SK-N-SH (cell line): Measurements from ENCODE around the gene SPOCK1. TPM values are rescaled to one million over a fixed set of nuclear protein-coding genes. Genes with fewer than 3 reads are reported as not detected.

Source experiments
- CTCF ChIA-PET: fragments of 300-600, 350-600 bp; formaldehyde crosslinking; extraction: SDS; loops from one replicate; lab custom pipeline; 2021; lab: Yijun Ruan, JAX
- POLR2A ChIA-PET: fragments of 350-600 bp; sonication (Branson Sonifier 250); formaldehyde crosslinking; extraction: SDS; loops from one replicate; lab custom pipeline; 2020; ENCODE audit warnings: antibody characterized with exemption, inconsistent platforms; lab: Yijun Ruan, JAX
- DNase-seq: peaks from one replicate; pipeline ENCODE4 v3.0.0; 2012
- H2AFZ ChIP-seq: fragments of 200-600 bp; sonication (generic); 2 replicates; pipeline ENCODE4 v1.8.1; 2016; ENCODE audit warnings: antibody characterized with exemption, mild to moderate bottlenecking, low read depth
- H3F3A ChIP-seq: fragments of 200-600 bp; sonication (generic); replicated peaks from 2 replicates; pipeline ENCODE3; 2016; ENCODE audit warnings: antibody characterized with exemption, mild to moderate bottlenecking; ENCODE audit not compliant: insufficient read depth
- H3K27ac ChIP-seq, 2 experiments: fragments of 200-500 bp in 1 of 2; fragments of 200-600 bp in 1 of 2; sonication (Bioruptor generic) in 1 of 2; sonication (generic), shearing (Covaris generic) in 1 of 2; 2 replicates each; pipeline versions ENCODE4 v1.5.1 to v1.6.1; 2014 to 2016; ENCODE audit warnings: low read depth in 2 of 2, inconsistent platforms in 1 of 2, low read length in 1 of 2, mild to moderate bottlenecking in 1 of 2, mixed read lengths in 1 of 2
- H3K27me3 ChIP-seq: fragments of 200-600 bp; sonication (generic), shearing (Covaris generic); 2 replicates; pipeline ENCODE4 v1.6.1; 2016; ENCODE audit warnings: mixed run types; ENCODE audit not compliant: insufficient read depth
- H3K36me3 ChIP-seq, 2 experiments: fragments of 200-500 bp in 1 of 2; fragments of 200-600 bp in 1 of 2; sonication (Bioruptor generic) in 1 of 2; sonication (generic) in 1 of 2; replicated peaks in 1 of 2; 2 replicates each; pipeline versions ENCODE3 to v1.5.1; 2014 to 2016; ENCODE audit warnings: low read length in 1 of 2, mild to moderate bottlenecking in 1 of 2; ENCODE audit not compliant: insufficient read depth in 2 of 2, control insufficient read depth in 1 of 2
- H3K4me1 ChIP-seq, 2 experiments: fragments of 200-500 bp in 1 of 2; fragments of 200-600 bp in 1 of 2; sonication (Bioruptor generic) in 1 of 2; sonication (generic), shearing (Covaris generic) in 1 of 2; 2 replicates each; pipeline versions ENCODE4 v1.5.1 to v1.6.1; 2014 to 2016; ENCODE audit warnings: low read depth in 1 of 2, low read length in 1 of 2, mixed run types in 1 of 2; ENCODE audit not compliant: insufficient read depth in 2 of 2, control insufficient read depth in 1 of 2
- H3K4me2 ChIP-seq: fragments of 200-600 bp; sonication (generic), shearing (Covaris generic); 2 replicates; pipeline ENCODE4 v1.6.1; 2017; ENCODE audit warnings: mixed run types
- H3K4me3 ChIP-seq, 2 experiments: fragments of 200-500 bp in 1 of 2; fragments of 200-600 bp in 1 of 2; sonication (Bioruptor generic) in 1 of 2; sonication (generic), shearing (Covaris generic) in 1 of 2; 2 replicates each; pipeline versions ENCODE4 v1.5.1 to v1.8.1; 2014 to 2016; ENCODE audit warnings: low read depth in 2 of 2, inconsistent platforms in 1 of 2, low read length in 1 of 2, mild to moderate bottlenecking in 1 of 2, mixed read lengths in 1 of 2, moderate library complexity in 1 of 2
- H3K79me2 ChIP-seq: fragments of 200-600 bp; sonication (generic); 2 replicates; pipeline ENCODE4 v1.8.1; 2017; ENCODE audit warnings: mild to moderate bottlenecking; ENCODE audit not compliant: insufficient read depth
- H3K9ac ChIP-seq: fragments of 200-600 bp; sonication (generic); 2 replicates; pipeline ENCODE4 v1.6.1; 2017; ENCODE audit warnings: mixed run types
- H3K9me2 ChIP-seq: fragments of 200-600 bp; sonication (generic); 2 replicates; pipeline ENCODE4 v1.6.1; 2017; ENCODE audit warnings: mixed run types
- H3K9me3 ChIP-seq: fragments of 200-600 bp; sonication (generic); 2 replicates; pipeline ENCODE4 v1.6.1; 2017; ENCODE audit warnings: mixed run types, mild to moderate bottlenecking, moderate library complexity
- H4K20me1 ChIP-seq: fragments of 200-600 bp; sonication (generic); 2 replicates; pipeline ENCODE4 v1.6.1; 2017; ENCODE audit warnings: mild to moderate bottlenecking, mixed run types; ENCODE audit not compliant: insufficient read depth
- CTCF ChIP-seq: fragments of 200-600 bp; sonication (generic); IDR thresholded peaks from 2 replicates; pipeline ENCODE4 v1.6.1; 2017; ENCODE audit warnings: antibody characterized with exemption, mild to moderate bottlenecking, moderate library complexity
- EZH2phosphoT487 ChIP-seq: fragments of 200-600 bp; sonication (generic); IDR thresholded peaks from 2 replicates; pipeline ENCODE4 v1.6.1; 2017; ENCODE audit warnings: low read depth, mixed run types, mild to moderate bottlenecking, antibody characterized with exemption, moderate library complexity, borderline replicate concordance
- GATA2 ChIP-seq: sonication (generic); formaldehyde crosslinking; IDR thresholded peaks from 2 replicates; pipeline ENCODE4 v1.5.0; 2020; ENCODE audit warnings: mild to moderate bottlenecking, missing genetic modification reagents
- IRF3 ChIP-seq: fragments of 150-350 bp; IDR thresholded peaks from 2 replicates; pipeline ENCODE4 v1.6.1; 2016; ENCODE audit warnings: mild to moderate bottlenecking, low read depth, low read length
- MEF2A ChIP-seq: IDR thresholded peaks from 2 replicates; pipeline ENCODE4 v1.4.0; 2012; ENCODE audit warnings: low read depth, borderline replicate concordance
- NFIC ChIP-seq: IDR thresholded peaks from 2 replicates; pipeline ENCODE4 v1.4.0; 2012; ENCODE audit warnings: borderline replicate concordance
- PBX3 ChIP-seq: IDR thresholded peaks from 2 replicates; pipeline ENCODE4; 2012
- RAD21 ChIP-seq: IDR thresholded peaks from 2 replicates; pipeline ENCODE4 v1.6.1; 2012; ENCODE audit warnings: mild to moderate bottlenecking, low read length
- RCOR1 ChIP-seq: fragments of 150-350 bp; IDR thresholded peaks from 2 replicates; pipeline ENCODE4 v1.6.1; 2017; ENCODE audit warnings: antibody characterized with exemption, low read length
- RFX5 ChIP-seq: IDR thresholded peaks from 2 replicates; pipeline ENCODE4 v1.6.1; 2012; ENCODE audit warnings: mild to moderate bottlenecking, improper control_type of control experiment, low read length
- RXRA ChIP-seq: IDR thresholded peaks from 2 replicates; pipeline ENCODE4 v1.4.0; 2012; ENCODE audit warnings: low read depth, mild to moderate bottlenecking, borderline replicate concordance
- SIN3A ChIP-seq: IDR thresholded peaks from 2 replicates; pipeline ENCODE4 v1.6.1; 2012; ENCODE audit warnings: low read depth, mild to moderate bottlenecking, low read length, moderate library complexity, borderline replicate concordance
- USF1 ChIP-seq: IDR thresholded peaks from 2 replicates; pipeline ENCODE4 v1.4.0; 2012; ENCODE audit warnings: low read depth, borderline replicate concordance
- WGBS: methylation state at CpG from one replicate; pipeline ENCODE4 v1.1.6; 2017; ENCODE audit warnings: low lambda C conversion rate; 5-methylcytosine and 5-hydroxymethylcytosine counted together
- polyA plus RNA-seq, 3 experiments: library from polyadenylated mRNA; depleted of rRNA; stranded (reverse); fragments of >200 nt; gene quantifications; 2 replicates each; pipeline ENCODE4 v1.2.3, GENCODE V29; 2012

Gene SPOCK1
- polyA plus RNA-seq, 1 of the 3 experiments (the other 2 are of a cell fraction): 11.3 TPM

GRCh38 chr5:137040024-137040423 is 459.1 kb downstream of the SPOCK1 start:
- Histone ChIP-seq H3K9ac (no peak overlapping the region), H4K20me1 (no peaks in the 10 kb centered on the region), H3K36me3 (no peaks in the 10 kb centered on the region), H3K79me2 (no peaks in the 10 kb centered on the region), H3K27ac (no peak overlapping the region), H3K4me1 (no peaks in the 10 kb centered on the region), H2AFZ (no peak overlapping the region), H3K27me3 (no peaks in the 10 kb centered on the region), H3K9me3 (no peaks in the 10 kb centered on the region), H3K4me3 (no peak overlapping the region), H3F3A (no peaks in the 10 kb centered on the region), H3K9me2 (no peaks in the 10 kb centered on the region), H3K4me2 (no peak overlapping the region)
- WGBS: 50% methylated on average over 4 of the region's 4 CpGs
- TF ChIP-seq MEF2A (no peak), USF1 (no peak), CTCF (peak; percentile 20; the same call in 1 of the 2 replicates), EZH2phosphoT487 (no peak), RCOR1 (no peak), IRF3 (no peak)
- ChIA-PET CTCF (interaction anchor here (0.7 kb wide), 1 partner anchor 411 kb away, joined by 3 read pairs; no protein-coding TSS in a partner anchor), POLR2A (no interaction called here)
- DNase-seq: no peak

GRCh38 chr5:137037848-137038247 is 461.3 kb downstream of the SPOCK1 start:
- Histone ChIP-seq H3K4me1 (no peaks in the 10 kb centered on the region), H3K27ac (no peak overlapping the region), H3K79me2 (no peaks in the 10 kb centered on the region), H3K9me2 (no peaks in the 10 kb centered on the region), H3K4me3 (no peak overlapping the region), H3F3A (no peaks in the 10 kb centered on the region), H2AFZ (no peak overlapping the region), H3K9me3 (no peaks in the 10 kb centered on the region), H4K20me1 (no peaks in the 10 kb centered on the region), H3K4me2 (no peak overlapping the region), H3K9ac (no peak overlapping the region), H3K36me3 (no peaks in the 10 kb centered on the region), H3K27me3 (no peaks in the 10 kb centered on the region)
- ChIA-PET POLR2A (no interaction called here), CTCF (interaction anchor here (0.9 to 1.3 kb wide), 2 partner anchors 9 to 14 kb away, joined by 3 read pairs; no protein-coding TSS in a partner anchor)
- 31% methylated on average over 2 of the region's 2 CpGs for WGBS
- no peak for DNase-seq
- no peak for TF ChIP-seq PBX3
- no peak for TF ChIP-seq RCOR1
- TF ChIP-seq EZH2phosphoT487: no peak
- no peak for TF ChIP-seq NFIC
- no peak for TF ChIP-seq RFX5
- no peak for TF ChIP-seq RAD21
- TF ChIP-seq GATA2: no peak
- no peak for TF ChIP-seq SIN3A
- TF ChIP-seq RXRA: no peak
